Measurements from ENCODE around the gene DNAI1. TPM values are rescaled to one million over a fixed set of nuclear protein-coding genes. Genes with fewer than 3 reads are reported as not detected.

The DNAI1 gene
- polyA plus RNA-seq, 2 of the 4 experiments (the other 2 are of a cell fraction): 0.27 to 0.40 TPM

GRCh38 chr9:34486572-34486971 lies 28.0 kb downstream of the DNAI1 start:
- FAIRE-seq: no peak
- ATAC-seq: no peak
- Histone ChIP-seq H3K4me2 (no peak overlapping the region), H3K9me3 (no peaks in the 10 kb centered on the region), H3K4me1 (no peaks in the 10 kb centered on the region), H3K27ac (no peak overlapping the region), H3K4me3 (no peak overlapping the region)
- ChIA-PET POLR2A (no interaction called here), CTCF (interaction anchor here (2.1 to 11.2 kb wide), 2 partner anchors 10 to 15 kb away, joined by 6 to 107 read pairs; no protein-coding TSS in a partner anchor)
- WGBS (ENCODE audit: missing lambda C conversion rate): 46% methylated on average over 3 of the region's 3 CpGs
- no peak for DNase-seq (ENCODE audit: low read depth in 1 of 2, low spot score in 1 of 2)
- TF ChIP-seq MAX (IDR thresholded peaks at IDR 0.05) (no peak), HOXA7 (CRISPR knock-in tag; IDR thresholded peaks at IDR 0.05) (no peak), HEYL (CRISPR knock-in tag; IDR thresholded peaks at IDR 0.05) (no peak), CTCF (IDR thresholded peaks at IDR 0.05) (no peak), ZSCAN20 (CRISPR knock-in tag; IDR thresholded peaks at IDR 0.05) (no peak), FOSL2 (IDR thresholded peaks at IDR 0.05) (no peak), FOSL2 (CRISPR knock-in tag; IDR thresholded peaks at IDR 0.05) (no peak), E2F6 (IDR thresholded peaks at IDR 0.05; ENCODE audit: borderline replicate concordance, low read depth) (no peak), NR3C1 (IDR thresholded peaks at IDR 0.05) (no peak)

GRCh38 chr9:34490360-34490759 lies 31.8 kb downstream of the DNAI1 start:
- Histone ChIP-seq H3K27ac (no peak overlapping the region), H3K4me2 (no peak overlapping the region), H3K9me3 (no peaks in the 10 kb centered on the region), H3K4me1 (no peaks in the 10 kb centered on the region), H3K4me3 (no peak overlapping the region)
- CTCF ChIA-PET: interaction anchor here (0.7 to 11.2 kb wide), 9 partner anchors 11 to 158 kb away, joined by 3 to 107 read pairs (median 6); no protein-coding TSS in a partner anchor
- POLR2A ChIA-PET: no interaction called here
- no peak for ATAC-seq
- no peak for DNase-seq (ENCODE audit: low read depth in 1 of 2, low spot score in 1 of 2)
- WGBS (ENCODE audit: missing lambda C conversion rate): 0% methylated on average over 1 of the region's 1 CpG
- no peak for FAIRE-seq
- no peak for TF ChIP-seq TFCP2L1 (CRISPR knock-in tag; IDR thresholded peaks at IDR 0.05)
- no peak for TF ChIP-seq FOSL2 (IDR thresholded peaks at IDR 0.05)
- no peak for TF ChIP-seq FOSL2 (CRISPR knock-in tag; IDR thresholded peaks at IDR 0.05)
- no peak for TF ChIP-seq ELK1 (IDR thresholded peaks at IDR 0.05; ENCODE audit: low read depth, low read length)
- TF ChIP-seq CBX8 (IDR thresholded peaks at IDR 0.05): no peak
- no peak for TF ChIP-seq POLR2A (IDR thresholded peaks at IDR 0.05; ENCODE audit: low read length)

- H3K4me2 ChIP-seq: no peak overlapping the region
- ATAC-seq (no peak), DNase-seq (ENCODE audit: low read depth in 1 of 2, low spot score in 1 of 2) (no peak), FAIRE-seq (no peak)
- no peaks in the 10 kb centered on the region for H3K9me3 ChIP-seq
- 5% methylated on average over 3 of the region's 3 CpGs for WGBS (ENCODE audit: missing lambda C conversion rate)
- CTCF ChIA-PET: interaction anchor here (0.7 to 11.2 kb wide), 8 partner anchors 11 to 158 kb away, joined by 3 to 107 read pairs (median 11); no protein-coding TSS in a partner anchor
- POLR2A ChIA-PET: no interaction called here
- H3K27ac ChIP-seq: no peak overlapping the region
- H3K4me1 ChIP-seq: no peaks in the 10 kb centered on the region
- no peak overlapping the region for H3K4me3 ChIP-seq
- TF ChIP-seq RNF2 (IDR thresholded peaks at IDR 0.05; ENCODE audit: borderline replicate concordance, low read depth): no peak
- TF ChIP-seq RARB (CRISPR knock-in tag; IDR thresholded peaks at IDR 0.05): no peak
- no peak for TF ChIP-seq HOXB13 (CRISPR knock-in tag; IDR thresholded peaks at IDR 0.05; ENCODE audit: low read depth)
- TF ChIP-seq BHLHE40 (IDR thresholded peaks at IDR 0.05; ENCODE audit: low read depth, low read length): no peak
- no peak for TF ChIP-seq NFE2L2 (conservative IDR thresholded peaks at IDR 0.05; ENCODE audit: low read length)
- TF ChIP-seq EHMT2 (IDR thresholded peaks at IDR 0.05; ENCODE audit: low read depth): no peak
- no peak for TF ChIP-seq CBX8 (IDR thresholded peaks at IDR 0.05)
- TF ChIP-seq JUNB (IDR thresholded peaks at IDR 0.05): no peak
- no peak for TF ChIP-seq ZNF302 (CRISPR knock-in tag; IDR thresholded peaks at IDR 0.05)
- no peak for TF ChIP-seq MYC (IDR thresholded peaks at IDR 0.05; ENCODE audit: borderline replicate concordance, low read length)
- no peak for TF ChIP-seq BCL3 (IDR thresholded peaks at IDR 0.05)
- no peak for TF ChIP-seq CEBPB (IDR thresholded peaks at IDR 0.05)
- no peak for TF ChIP-seq ELK1 (IDR thresholded peaks at IDR 0.05; ENCODE audit: low read depth, low read length)
- TF ChIP-seq ZC3H11A (IDR thresholded peaks at IDR 0.05): no peak
- TF ChIP-seq GATA3 (IDR thresholded peaks at IDR 0.05; ENCODE audit: borderline replicate concordance): no peak
Observed at GRCh38 chr9:34490760-34491159, 32.2 kb downstream of the DNAI1 start.
